DND-41 (cell line): ENCODE measurements around the gene CTNND1.

Experiments used
- ATAC-seq: fragments of 200-7000 bp; cut with Tn5 transposase; 3 replicates; pipeline ENCODE4 v1.9.1; 2021; ENCODE audit warnings: low read depth; ENCODE audit not compliant: insufficient read depth
- DNase-seq: peaks from one replicate; pipeline ENCODE4 v3.0.0-alpha.2; 2020
- H2AFZ ChIP-seq: 2 replicates; pipeline ENCODE4 v1.6.0; 2012; ENCODE audit warnings: low read depth, low read length
- H3K27ac ChIP-seq: 2 replicates; pipeline ENCODE4 v1.5.1; 2012; ENCODE audit warnings: low read length, inconsistent platforms
- H3K27me3 ChIP-seq: fragments of 200-600 bp; sonication (generic); 2 replicates; pipeline ENCODE4 v1.6.0; 2012; ENCODE audit warnings: low read length, mild to moderate bottlenecking, inconsistent platforms; ENCODE audit not compliant: insufficient read depth, poor library complexity
- H3K36me3 ChIP-seq: 2 replicates; pipeline ENCODE4 v1.5.1; 2012; ENCODE audit warnings: low read length, inconsistent platforms; ENCODE audit not compliant: insufficient read depth
- H3K4me1 ChIP-seq: 2 replicates; pipeline ENCODE4 v1.5.1; 2012; ENCODE audit warnings: mild to moderate bottlenecking, low read length; ENCODE audit not compliant: insufficient read depth
- H3K4me2 ChIP-seq: 2 replicates; pipeline ENCODE4 v1.6.0; 2012; ENCODE audit warnings: mild to moderate bottlenecking, moderate library complexity, low read length, inconsistent platforms; ENCODE audit not compliant: insufficient read depth
- H3K4me3 ChIP-seq, 2 experiments: fragments of 200-600 bp in 1 of 2; shearing (Covaris generic) in 1 of 2; 2 replicates each; pipeline ENCODE4 v1.5.1; 2012 to 2016; ENCODE audit warnings: inconsistent platforms in 2 of 2, low read length in 2 of 2, mild to moderate bottlenecking in 2 of 2, low read depth in 1 of 2, moderate library complexity in 1 of 2
- H3K79me2 ChIP-seq: 2 replicates; pipeline ENCODE4 v1.6.0; 2012; ENCODE audit warnings: low read length, inconsistent platforms; ENCODE audit not compliant: insufficient read depth
- H3K9ac ChIP-seq: 2 replicates; pipeline ENCODE4 v1.6.0; 2012; ENCODE audit warnings: low read depth, mild to moderate bottlenecking, inconsistent platforms, low read length, moderate library complexity
- H3K9me3 ChIP-seq: 2 replicates; pipeline ENCODE4 v1.5.1; 2012; ENCODE audit warnings: low read length, moderate library complexity, mild to moderate bottlenecking, inconsistent platforms; ENCODE audit not compliant: insufficient read depth, severe bottlenecking
- H4K20me1 ChIP-seq: 2 replicates; pipeline ENCODE4 v1.6.0; 2012; ENCODE audit warnings: low read length; ENCODE audit not compliant: insufficient read depth
- CTCF ChIP-seq: IDR thresholded peaks from 2 replicates; pipeline ENCODE4 v1.5.1; 2012; ENCODE audit warnings: borderline replicate concordance, low read length, moderate library complexity, mild to moderate bottlenecking; ENCODE audit not compliant: poor library complexity, severe bottlenecking; ENCODE audit errors: extremely low read depth
- EZH2 ChIP-seq: IDR thresholded peaks from 3 replicates; pipeline ENCODE4 v1.6.1; 2012; ENCODE audit warnings: borderline replicate concordance, low read depth, mild to moderate bottlenecking, moderate library complexity, low read length, inconsistent platforms; ENCODE audit not compliant: severe bottlenecking

The CTNND1 gene

GRCh38 chr11:57778318-57779037, 16.9 kb downstream of the CTNND1 start:
- peak; percentile 45 for DNase-seq
- ATAC-seq, result peak; percentile 79
- peaks cover 33% of the 10 kb centered on the region; the same call in 1 of the 2 replicates for H3K79me2 ChIP-seq

GRCh38 chr11:57779276-57779675, 17.7 kb downstream of the CTNND1 start:
- H4K20me1 ChIP-seq, result no peaks in the 10 kb centered on the region
- no peak for DNase-seq
- no peaks in the 10 kb centered on the region for H3K9me3 ChIP-seq
- H3K27ac ChIP-seq, result peak overlapping the region; percentile 4; the same call in 1 of the 2 replicates
- H3K4me2 ChIP-seq, result no peak overlapping the region
- no peaks in the 10 kb centered on the region for H3K27me3 ChIP-seq
- no peak overlapping the region for H3K9ac ChIP-seq
- no peaks in the 10 kb centered on the region for H3K36me3 ChIP-seq
- TF ChIP-seq EZH2, result no peak
- no peak for TF ChIP-seq CTCF
- peaks cover 33% of the 10 kb centered on the region; the same call in 1 of the 2 replicates for H3K79me2 ChIP-seq
- H2AFZ ChIP-seq, result no peak overlapping the region
- ATAC-seq, result no peak
- peaks cover 34% of the 10 kb centered on the region for H3K4me1 ChIP-seq
- H3K4me3 ChIP-seq, result no peak overlapping the region

More at GRCh38 chr11:57778318-57779037, 16.9 kb downstream of the CTNND1 start:
- Histone ChIP-seq H3K9me3 (no peaks in the 10 kb centered on the region), H3K27me3 (no peaks in the 10 kb centered on the region), H4K20me1 (no peaks in the 10 kb centered on the region), H3K4me1 (peaks cover 34% of the 10 kb centered on the region), H3K4me3 (no peak overlapping the region), H2AFZ (peak overlapping the region; percentile 12), H3K4me2 (peak overlapping the region; percentile 25; the same call in 1 of the 2 replicates), H3K36me3 (no peaks in the 10 kb centered on the region), H3K27ac (peak overlapping the region; percentile 51), H3K9ac (peak overlapping the region; percentile 13)
- TF ChIP-seq CTCF (no peak), EZH2 (no peak)

GRCh38 chr11:57781529-57781943, 19.9 kb downstream of the CTNND1 start:
- Histone ChIP-seq H3K79me2 (peaks cover 20% of the 10 kb centered on the region; the same call in 1 of the 2 replicates), H3K4me1 (peaks cover 29% of the 10 kb centered on the region), H4K20me1 (no peaks in the 10 kb centered on the region), H3K4me3 (no peak overlapping the region), H3K36me3 (no peaks in the 10 kb centered on the region), H3K9me3 (no peaks in the 10 kb centered on the region), H3K27ac (no peak overlapping the region), H2AFZ (no peak overlapping the region), H3K9ac (no peak overlapping the region), H3K4me2 (no peak overlapping the region), H3K27me3 (no peaks in the 10 kb centered on the region)
- no peak for ATAC-seq
- no peak for DNase-seq
- TF ChIP-seq EZH2 (no peak), CTCF (no peak)
